HCT116 (cell line): Measurements from ENCODE around the gene SENP3. TPM values are rescaled to one million over a fixed set of nuclear protein-coding genes. Genes with fewer than 3 reads are reported as not detected.

ENCODE experiments used
- ATAC-seq: fragments of 200-7000 bp; cut with Tn5 transposase; 2 replicates; pipeline ENCODE4 v1.9.1; 2020; ENCODE audit warnings: mild to moderate bottlenecking, moderate library complexity
- BruUV-seq: library from RNA; stranded (reverse); fragments of 400-500 nt; replicated peaks from 2 replicates; lab custom pipeline; 2021; lab: Mats Ljungman, UMichigan
- CTCF ChIA-PET: fragments of 300-600 bp; sonication (Branson Sonifier 250); formaldehyde crosslinking; loops from one replicate; lab custom pipeline; 2021; ENCODE audit warnings: antibody characterized with exemption; lab: Charles Lee
- POLR2A ChIA-PET: fragments of 300-600, 350-600 bp; sonication (Branson Sonifier 250); formaldehyde crosslinking; loops from one replicate; lab custom pipeline; 2021; ENCODE audit warnings: antibody characterized with exemption; lab: Charles Lee
- RAD21 ChIA-PET, 2 experiments: fragments of 300-600 bp; sonication (Branson Sonifier 250); formaldehyde crosslinking; loops; one replicate each; lab custom pipeline; 2023; ENCODE audit warnings: low total read pairs in 2 of 2; ENCODE audit not compliant: uncharacterized antibody in 2 of 2, unreplicated experiment in 2 of 2, low non-redundant PET in 1 of 2; lab: Charles Lee
- DNase-seq: peaks from one replicate; pipeline ENCODE4 v3.0.0-alpha.2; 2010; ENCODE audit warnings: low read depth, low spot score
- H2AFZ ChIP-seq: fragments of 200-600 bp; shearing (Covaris generic), sonication (generic); 2 replicates; pipeline ENCODE4 v1.6.1; 2017; ENCODE audit warnings: low read depth, mixed run types, mixed read lengths, antibody characterized with exemption, low read length; ENCODE audit not compliant: poor library complexity, severe bottlenecking
- H3K27ac ChIP-seq: 2 replicates; pipeline ENCODE4 v1.5.1; 2012; ENCODE audit warnings: low read depth, low read length
- H3K27me3 ChIP-seq: fragments of 200-600 bp; sonication (generic); 2 replicates; pipeline ENCODE4 v1.6.1; 2016; ENCODE audit warnings: mixed run types, low read length, mixed read lengths; ENCODE audit not compliant: insufficient read depth
- H3K36me3 ChIP-seq, 2 experiments: fragments of 200-500 bp in 1 of 2; fragments of 200-600 bp in 1 of 2; sonication (Bioruptor generic) in 1 of 2; sonication (generic) in 1 of 2; 2 replicates each; pipeline versions ENCODE4 v1.5.1 to v1.6.1; 2014 to 2016; ENCODE audit warnings: low read length in 2 of 2, inconsistent platforms in 1 of 2, mixed read lengths in 1 of 2, mixed run types in 1 of 2; ENCODE audit not compliant: insufficient read depth in 2 of 2, control insufficient read depth in 1 of 2
- H3K4me1 ChIP-seq, 2 experiments: fragments of 200-600 bp in 1 of 2; sonication (generic) in 1 of 2; 2 replicates each; pipeline versions ENCODE4 v1.5.1 to v1.6.1; 2012 to 2017; ENCODE audit warnings: low read length in 2 of 2, inconsistent platforms in 1 of 2, mild to moderate bottlenecking in 1 of 2, mixed read lengths in 1 of 2, mixed run types in 1 of 2, moderate library complexity in 1 of 2; ENCODE audit not compliant: insufficient read depth in 2 of 2, control insufficient read depth in 1 of 2
- H3K4me2 ChIP-seq: fragments of 200-600 bp; sonication (generic); 2 replicates; pipeline ENCODE4 v1.6.1; 2017; ENCODE audit warnings: mixed run types, low read length, mixed read lengths
- H3K4me3 ChIP-seq, 2 experiments: fragments of 200-600 bp in 1 of 2; sonication (generic) in 1 of 2; replicated peaks in 1 of 2; 2 replicates each; pipeline ENCODE4 v1.5.1; 2011 to 2016; ENCODE audit warnings: low read length in 2 of 2, control low read depth in 1 of 2, low read depth in 1 of 2, mild to moderate bottlenecking in 1 of 2, mixed read lengths in 1 of 2, mixed run types in 1 of 2
- H3K79me2 ChIP-seq: fragments of 200-600 bp; sonication (generic); 2 replicates; pipeline ENCODE4 v1.6.1; 2017; ENCODE audit warnings: mild to moderate bottlenecking, mixed run types, low read length, moderate library complexity, mixed read lengths; ENCODE audit not compliant: insufficient read depth
- H3K9ac ChIP-seq: fragments of 200-600 bp; sonication (generic); 2 replicates; pipeline ENCODE4 v1.6.1; 2016; ENCODE audit warnings: low read length, mixed read lengths
- H3K9me2 ChIP-seq: fragments of 200-600 bp; sonication (generic), shearing (Covaris generic); 2 replicates; pipeline ENCODE4 v1.6.1; 2017; ENCODE audit warnings: mixed run types, mild to moderate bottlenecking, moderate library complexity; ENCODE audit not compliant: insufficient read depth
- H3K9me3 ChIP-seq, 2 experiments: fragments of 200-500 bp in 1 of 2; fragments of 200-600 bp in 1 of 2; sonication (Bioruptor generic) in 1 of 2; sonication (generic) in 1 of 2; 2 replicates each; pipeline ENCODE4 v1.6.1; 2014 to 2017; ENCODE audit warnings: low read length in 2 of 2, mixed read lengths in 2 of 2, inconsistent platforms in 1 of 2, low read depth in 1 of 2, mild to moderate bottlenecking in 1 of 2, mixed run types in 1 of 2, moderate library complexity in 1 of 2; ENCODE audit not compliant: control insufficient read depth in 1 of 2, insufficient read depth in 1 of 2
- H4K20me1 ChIP-seq: fragments of 200-600 bp; sonication (generic), shearing (Covaris generic); 2 replicates; pipeline ENCODE4 v1.6.1; 2017; ENCODE audit warnings: mixed run types, mild to moderate bottlenecking, moderate library complexity; ENCODE audit not compliant: insufficient read depth
- CTCF ChIP-seq, 3 experiments: fragments of 200-600 bp in 1 of 3; sonication (generic) in 1 of 3; IDR thresholded peaks in 2 of 3; conservative IDR thresholded peaks in 1 of 3; 2 replicates each; pipeline ENCODE4 v1.5.1; 2012 to 2017; ENCODE audit warnings: low read depth in 2 of 3, low read length in 2 of 3, antibody characterized with exemption in 1 of 3, borderline replicate concordance in 1 of 3, control low read depth in 1 of 3, mild to moderate bottlenecking in 1 of 3, mixed read lengths in 1 of 3, mixed run types in 1 of 3, moderate library complexity in 1 of 3; ENCODE audit not compliant: insufficient read depth in 1 of 3
- ZFX ChIP-seq: fragments of 450-650 bp; IDR thresholded peaks from 2 replicates; pipeline ENCODE4 v1.6.1; 2017
- intact Hi-C: fragments of 100-400 bp; cut with micrococcal nuclease; formaldehyde crosslinking; loops from 2 replicates; pipeline ENCODE4 v1.10.0; 2022
- total RNA-seq: library from RNA; stranded (reverse); gene quantifications from one replicate; pipeline ENCODE4 v1.2.1, GENCODE V29; 2021; ENCODE audit not compliant: unreplicated experiment

Gene SENP3
- total RNA-seq, 1 experiment from 2014 or later = 73.8 TPM

DNA sequence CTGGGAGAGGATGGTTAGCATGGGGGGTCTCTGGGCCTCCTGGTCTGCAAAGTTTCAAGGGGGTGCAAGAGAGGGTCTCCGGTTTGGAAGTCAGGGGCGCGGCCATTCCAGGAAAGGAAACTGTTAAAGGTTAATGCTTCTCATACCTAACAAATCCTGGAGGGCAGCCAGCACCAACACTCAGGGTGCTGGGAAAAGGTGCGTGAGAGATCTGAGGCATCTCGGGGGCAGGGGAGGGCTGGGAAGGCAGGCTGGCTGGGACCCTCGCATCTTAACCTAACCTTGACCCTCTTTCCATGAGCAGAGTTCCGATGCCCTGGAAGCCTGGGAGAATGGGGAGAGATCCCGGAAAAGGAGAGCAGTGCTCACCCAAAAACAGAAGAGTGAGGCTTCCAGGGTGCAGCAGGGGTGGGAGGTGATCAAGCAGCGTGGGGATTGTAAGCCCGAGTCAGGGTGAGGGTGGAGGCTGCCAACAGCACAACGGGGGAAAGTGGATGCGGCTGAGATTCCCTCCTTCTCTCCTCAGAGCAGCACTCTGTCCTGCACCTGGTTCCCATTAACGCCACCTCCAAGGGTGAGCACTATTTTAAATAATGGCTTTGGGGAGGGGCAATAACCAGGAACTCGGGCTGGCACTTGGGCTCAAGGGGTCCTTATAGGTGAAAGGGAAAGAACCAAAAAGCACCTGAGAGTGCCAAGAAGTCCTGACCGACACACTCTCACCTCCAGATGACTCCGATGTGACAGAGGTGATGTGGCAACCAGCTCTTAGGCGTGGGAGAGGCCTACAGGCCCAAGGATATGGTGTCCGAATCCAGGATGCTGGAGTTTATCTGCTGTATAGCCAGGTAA is 2.2 kb upstream of the SENP3 start:
- DNase-seq = no peak

More for the DNA sequence above, 2.2 kb upstream of the SENP3 start:
- H3K27me3 ChIP-seq = no peaks in the 10 kb centered on the region
- BruUV-seq = no TSS peak
- intact Hi-C loops = loop anchor here (2.0 to 10.0 kb wide), 3 partner anchors 75 to 123 kb away; partner anchors contain the start of genes CHRNB1, POLR2A and SLC35G6
- ChIA-PET CTCF (interaction anchor here (0.6 to 2.4 kb wide), 22 partner anchors 10 to 514 kb away, joined by 3 to 37 read pairs (median 4); partner anchors contain the start of genes CD68, NEURL4, SLC2A4 and TMEM102), POLR2A (interaction anchor here (1.1 to 2.0 kb wide), 7 partner anchors 12 to 128 kb away, joined by 3 to 6 read pairs (median 4); partner anchors contain the start of genes POLR2A, TMEM102 and TP53), RAD21 (interaction anchor here in 1 of 2 experiments (1.7 kb wide), 1 partner anchor 203 kb away, joined by 4 read pairs; no protein-coding TSS in a partner anchor)
- no peaks in the 10 kb centered on the region for H3K9me2 ChIP-seq
- no peak overlapping the region for H2AFZ ChIP-seq
- peak overlapping the region; percentile 95 for H3K4me2 ChIP-seq
- H3K4me1 ChIP-seq = peaks cover 27 to 55% of the 10 kb centered on the region in 2 experiments
- H3K79me2 ChIP-seq = peaks cover 31% of the 10 kb centered on the region
- ATAC-seq = no peak
- no peaks in the 10 kb centered on the region for H3K9me3 ChIP-seq
- H3K9ac ChIP-seq = 0 out of 2 replicates have a peak overlapping the region, but pooled peaks have one; percentile 98
- peak overlapping the region; percentile 86 for H3K27ac ChIP-seq
- no peak overlapping the region; a peak in 1 of 4 replicates for H3K4me3 ChIP-seq
- TF ChIP-seq ZFX (0 out of 2 replicates have a peak, but pooled peaks have one; percentile 47), CTCF (IDR thresholded peaks at IDR 0.05 in 2 of 3, conservative IDR thresholded peaks at IDR 0.05 in 1 of 3; ENCODE audit: borderline replicate concordance in 1 of 3, insufficient read depth in 1 of 3, low read depth in 2 of 3, low read length in 2 of 3) (no peak)
- no peaks in the 10 kb centered on the region for H4K20me1 ChIP-seq
- H3K36me3 ChIP-seq = peaks cover 10 to 13% of the 10 kb centered on the region in 2 experiments; a peak in 3 of 4 replicates
